Gastroesophageal sphincter (tissue), 4 donors: ENCODE results near the gene PODNL1. TPM values are rescaled to one million over a fixed set of nuclear protein-coding genes. Genes with fewer than 3 reads are reported as not detected.

ENCODE experiments used
- ATAC-seq: fragments of 150-250 bp; one replicate; pipeline ENCODE4 v1.9.1; 2016; ENCODE audit warnings: mild to moderate bottlenecking, moderate library complexity
- H3K27ac ChIP-seq, 4 donors: fragments of 200-600 bp; sonication (generic) in 3 of 4; 1 replicate in 3 of 4; 2 replicates in 1 of 4; pipeline ENCODE4 v1.5.1; 2016 to 2019
- H3K27me3 ChIP-seq: fragments of 200-600 bp; sonication (generic); one replicate; pipeline ENCODE4 v1.5.1; 2019
- H3K36me3 ChIP-seq, 2 donors: fragments of 200-600 bp; sonication (generic); one replicate each; pipeline ENCODE4 v1.5.1; 2019; ENCODE audit warnings: control low read depth in 1 of 2
- H3K4me1 ChIP-seq, 3 donors: fragments of 200-600 bp; sonication (generic); 1 replicate in 2 of 3; 2 replicates in 1 of 3; pipeline ENCODE4 v1.5.1; 2016 to 2019; ENCODE audit warnings: control low read depth in 2 of 3
- H3K4me3 ChIP-seq, 2 donors: fragments of 200-600 bp; sonication (generic); one replicate each; pipeline ENCODE4 v1.5.1; 2019; ENCODE audit warnings: mild to moderate bottlenecking in 1 of 2, moderate library complexity in 1 of 2
- H3K9me3 ChIP-seq, 3 donors: fragments of 200-600 bp; sonication (generic); one replicate each; pipeline ENCODE4 v1.5.1; 2017 to 2019; ENCODE audit warnings: control low read depth in 2 of 3
- CTCF ChIP-seq, 4 experiments: fragments of 200-600 bp in 2 of 4; fragments of 450-650 bp in 2 of 4; sonication (generic) in 1 of 4; IDR thresholded peaks; one replicate each; pipeline ENCODE4 v1.5.1; 2017 to 2019; ENCODE audit warnings: antibody characterized with exemption in 4 of 4, mild to moderate bottlenecking in 2 of 4, moderate library complexity in 2 of 4
- EP300 ChIP-seq: sonication (generic); formaldehyde crosslinking; IDR thresholded peaks from one replicate; pipeline ENCODE4 v1.6.1; 2017; ENCODE audit warnings: antibody characterized with exemption, mild to moderate bottlenecking
- POLR2A ChIP-seq, 2 donors: fragments of 450-650 bp; IDR thresholded peaks; one replicate each; pipeline ENCODE4 v1.6.1; 2017; ENCODE audit warnings: antibody characterized with exemption in 2 of 2, mild to moderate bottlenecking in 2 of 2, moderate library complexity in 1 of 2
- POLR2AphosphoS5 ChIP-seq: sonication (generic); formaldehyde crosslinking; IDR thresholded peaks from one replicate; pipeline ENCODE4 v1.6.1; 2017; ENCODE audit warnings: antibody characterized with exemption
- WGBS, 2 donors: methylation state at CpG; one replicate each; pipeline ENCODE4 v1.1.5; 2018; ENCODE audit warnings: low coverage in 1 of 2; 5-methylcytosine and 5-hydroxymethylcytosine counted together
- total RNA-seq, 4 donors: library from RNA; depleted of rRNA; stranded (reverse); fragments of >200 nt; gene quantifications; one replicate each; pipeline ENCODE4 v1.1.0, GENCODE V29; 2016

The PODNL1 gene
- total RNA-seq, 4 donors from 2014 or later, result 0.62 to 0.67 TPM; not detected in 2

GRCh38 chr19:13979244-13979615, 41.0 kb upstream of the PODNL1 start:
- peak overlapping the region; percentile 39 to 66 for H3K4me3 ChIP-seq
- H3K27ac ChIP-seq, result peak overlapping the region in 3 of 4 donors; percentile 79 to 84 (median 83)
- TF ChIP-seq POLR2A (IDR thresholded peaks at IDR 0.05) (no peak), POLR2AphosphoS5 (no peak), EP300 (no peak), CTCF (IDR thresholded peaks at IDR 0.05) (no peak)
- peaks cover 0 to 45% of the 10 kb centered on the region in 2 donors for H3K36me3 ChIP-seq
- peaks cover 0 to 23% (median 16%) of the 10 kb centered on the region in 3 donors for H3K4me1 ChIP-seq
- no peaks in the 10 kb centered on the region for H3K27me3 ChIP-seq
- WGBS, 2 donors, result no CpG with 5 or more reads among the region's 12 CpGs
- no peaks in the 10 kb centered on the region for H3K9me3 ChIP-seq
- peak; percentile 1 for ATAC-seq

GRCh38 chr19:13978351-13979243, 40.4 kb upstream of the PODNL1 start:
- no CpG with 5 or more reads among the region's 74 CpGs for WGBS, 2 donors
- H3K36me3 ChIP-seq, result peaks cover 0 to 51% of the 10 kb centered on the region in 2 donors
- no peak for TF ChIP-seq POLR2A (IDR thresholded peaks at IDR 0.05)
- TF ChIP-seq POLR2AphosphoS5, result no peak
- no peak for TF ChIP-seq CTCF (IDR thresholded peaks at IDR 0.05)
- no peaks in the 10 kb centered on the region for H3K9me3 ChIP-seq
- peak; percentile 87 for ATAC-seq
- peaks cover 0 to 23% (median 16%) of the 10 kb centered on the region in 3 donors for H3K4me1 ChIP-seq
- peak overlapping the region in 3 of 4 donors; percentile 79 to 84 (median 83) for H3K27ac ChIP-seq
- peak overlapping the region; percentile 39 to 66 for H3K4me3 ChIP-seq
- H3K27me3 ChIP-seq, result no peaks in the 10 kb centered on the region

- no peaks in the 10 kb centered on the region for H3K9me3 ChIP-seq
- H3K4me1 ChIP-seq, result peaks cover 0 to 23% (median 16%) of the 10 kb centered on the region in 3 donors
- H3K36me3 ChIP-seq, result peaks cover 0 to 54% of the 10 kb centered on the region in 2 donors
- H3K4me3 ChIP-seq, result peak overlapping the region in 1 of 2 donors; percentile 66
- TF ChIP-seq POLR2A (IDR thresholded peaks at IDR 0.05) (no peak), EP300 (no peak), CTCF (IDR thresholded peaks at IDR 0.05) (no peak), POLR2AphosphoS5 (no peak)
- no peak for ATAC-seq
- H3K27me3 ChIP-seq, result no peaks in the 10 kb centered on the region
- WGBS, 2 donors, result 100% methylated on average over 1 of the region's 12 CpGs; no CpG with 5 or more reads in 1 of the 2 donors
- H3K27ac ChIP-seq, result peak overlapping the region in 3 of 4 donors; percentile 79 to 84 (median 83)
Measured at GRCh38 chr19:13977803-13978202, 39.6 kb upstream of the PODNL1 start.

- no peak for ATAC-seq
- H3K4me1 ChIP-seq, result peaks cover 0 to 23% (median 16%) of the 10 kb centered on the region in 3 donors
Measured at GRCh38 chr19:13976446-13976845, 38.2 kb upstream of the PODNL1 start.

More at GRCh38 chr19:13976446-13976845, 38.2 kb upstream of the PODNL1 start:
- Histone ChIP-seq H3K4me3 (no peak overlapping the region), H3K27me3 (no peaks in the 10 kb centered on the region), H3K27ac (no peak overlapping the region), H3K9me3 (no peaks in the 10 kb centered on the region), H3K36me3 (peaks cover 0 to 56% of the 10 kb centered on the region in 2 donors)
- WGBS, 2 donors, result 81 to 83% methylated on average over 6 to 10 of the region's 12 CpGs
- TF ChIP-seq POLR2AphosphoS5 (no peak), POLR2A (IDR thresholded peaks at IDR 0.05) (no peak), EP300 (no peak), CTCF (IDR thresholded peaks at IDR 0.05) (no peak)
